ENCODE results near the gene METTL26. TPM values are rescaled to one million over a fixed set of nuclear protein-coding genes. Genes with fewer than 3 reads are reported as not detected.

METTL26 gene
- total and polyA plus RNA-seq, 4 donors: 26.3 to 69.1 (median 41.4) TPM

DNA sequence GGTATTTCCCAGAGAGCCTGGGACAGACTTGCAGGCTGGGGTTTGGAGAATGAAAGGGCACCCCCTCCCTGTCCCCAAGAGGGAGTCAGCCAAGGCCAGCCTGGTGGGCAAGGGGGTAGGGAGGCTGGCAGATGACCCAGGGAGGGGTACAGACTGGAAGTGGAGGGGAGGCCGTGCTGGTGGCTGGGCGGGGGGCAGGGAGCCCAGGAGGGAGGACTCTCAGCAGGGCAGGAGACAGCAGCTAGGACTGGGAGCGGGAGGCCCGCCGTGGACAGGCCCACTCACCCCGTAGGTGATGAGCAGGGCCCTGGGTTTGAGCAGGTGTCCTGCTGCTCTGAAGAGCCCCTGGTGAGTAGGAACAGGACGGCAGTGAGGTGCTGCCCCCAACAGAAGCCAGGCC, 1.1 kb downstream of the METTL26 start:
- Histone ChIP-seq H3K9ac (ENCODE audit: low read depth in 1 of 2, low read length in 2 of 2) (no peak overlapping the region), H3K27me3 (ENCODE audit: control insufficient read depth in 4 of 4, insufficient read depth in 4 of 4, low read length in 3 of 4) (no peaks in the 10 kb centered on the region), H3K9me3 (ENCODE audit: control insufficient read depth in 4 of 4, low read length in 3 of 4) (no peaks in the 10 kb centered on the region), H3K4me1 (ENCODE audit: control insufficient read depth in 4 of 4, insufficient read depth in 4 of 4, low read length in 3 of 4) (peaks cover 20 to 40% (median 30%) of the 10 kb centered on the region in 4 donors), H3K27ac (ENCODE audit: low read depth in 1 of 2, low read length in 2 of 2) (no peak overlapping the region), H3K36me3 (ENCODE audit: control insufficient read depth in 4 of 4, insufficient read depth in 3 of 4, low read depth in 1 of 4, low read length in 3 of 4) (peaks cover 0 to 7% (median 0%) of the 10 kb centered on the region in 4 donors), H3K4me3 (ENCODE audit: low read depth in 1 of 3, low read length in 3 of 3) (no peak overlapping the region)
- DNase-seq (ENCODE audit: low spot score): no peak
- 91% methylated on average over 7 of the region's 7 CpGs for WGBS
- TF ChIP-seq RXRA (IDR thresholded peaks at IDR 0.05) (no peak), GABPA (IDR thresholded peaks at IDR 0.05 in 1 of 2, conservative IDR thresholded peaks at IDR 0.05 in 1 of 2) (no peak), NR2F2 (IDR thresholded peaks at IDR 0.05) (no peak), YY1 (IDR thresholded peaks at IDR 0.05) (no peak), FOXA1 (IDR thresholded peaks at IDR 0.05) (no peak), TAF1 (conservative IDR thresholded peaks at IDR 0.05) (no peak), FOXA2 (IDR thresholded peaks at IDR 0.05) (no peak), JUND (IDR thresholded peaks at IDR 0.05) (no peak), SP1 (IDR thresholded peaks at IDR 0.05) (no peak), HNF4A (conservative IDR thresholded peaks at IDR 0.05) (no peak), RAD21 (IDR thresholded peaks at IDR 0.05) (no peak), EGR1 (IDR thresholded peaks at IDR 0.05; ENCODE audit: low read depth in 2 of 2) (no peak), HNF4G (IDR thresholded peaks at IDR 0.05) (no peak)
- TF ChIP-seq, protein P1, sequence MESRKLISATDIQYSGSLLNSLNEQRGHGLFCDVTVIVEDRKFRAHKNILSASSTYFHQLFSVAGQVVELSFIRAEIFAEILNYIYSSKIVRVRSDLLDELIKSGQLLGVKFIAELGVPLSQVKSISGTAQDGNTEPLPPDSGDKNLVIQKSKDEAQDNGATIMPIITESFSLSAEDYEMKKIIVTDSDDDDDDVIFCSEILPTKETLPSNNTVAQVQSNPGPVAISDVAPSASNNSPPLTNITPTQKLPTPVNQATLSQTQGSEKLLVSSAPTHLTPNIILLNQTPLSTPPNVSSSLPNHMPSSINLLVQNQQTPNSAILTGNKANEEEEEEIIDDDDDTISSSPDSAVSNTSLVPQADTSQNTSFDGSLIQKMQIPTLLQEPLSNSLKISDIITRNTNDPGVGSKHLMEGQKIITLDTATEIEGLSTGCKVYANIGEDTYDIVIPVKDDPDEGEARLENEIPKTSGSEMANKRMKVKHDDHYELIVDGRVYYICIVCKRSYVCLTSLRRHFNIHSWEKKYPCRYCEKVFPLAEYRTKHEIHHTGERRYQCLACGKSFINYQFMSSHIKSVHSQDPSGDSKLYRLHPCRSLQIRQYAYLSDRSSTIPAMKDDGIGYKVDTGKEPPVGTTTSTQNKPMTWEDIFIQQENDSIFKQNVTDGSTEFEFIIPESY (IDR thresholded peaks at IDR 0.05): no peak
- TF ChIP-seq, protein P2, sequence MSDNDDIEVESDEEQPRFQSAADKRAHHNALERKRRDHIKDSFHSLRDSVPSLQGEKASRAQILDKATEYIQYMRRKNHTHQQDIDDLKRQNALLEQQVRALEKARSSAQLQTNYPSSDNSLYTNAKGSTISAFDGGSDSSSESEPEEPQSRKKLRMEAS (IDR thresholded peaks at IDR 0.05): no peak
- TF ChIP-seq, protein P3, sequence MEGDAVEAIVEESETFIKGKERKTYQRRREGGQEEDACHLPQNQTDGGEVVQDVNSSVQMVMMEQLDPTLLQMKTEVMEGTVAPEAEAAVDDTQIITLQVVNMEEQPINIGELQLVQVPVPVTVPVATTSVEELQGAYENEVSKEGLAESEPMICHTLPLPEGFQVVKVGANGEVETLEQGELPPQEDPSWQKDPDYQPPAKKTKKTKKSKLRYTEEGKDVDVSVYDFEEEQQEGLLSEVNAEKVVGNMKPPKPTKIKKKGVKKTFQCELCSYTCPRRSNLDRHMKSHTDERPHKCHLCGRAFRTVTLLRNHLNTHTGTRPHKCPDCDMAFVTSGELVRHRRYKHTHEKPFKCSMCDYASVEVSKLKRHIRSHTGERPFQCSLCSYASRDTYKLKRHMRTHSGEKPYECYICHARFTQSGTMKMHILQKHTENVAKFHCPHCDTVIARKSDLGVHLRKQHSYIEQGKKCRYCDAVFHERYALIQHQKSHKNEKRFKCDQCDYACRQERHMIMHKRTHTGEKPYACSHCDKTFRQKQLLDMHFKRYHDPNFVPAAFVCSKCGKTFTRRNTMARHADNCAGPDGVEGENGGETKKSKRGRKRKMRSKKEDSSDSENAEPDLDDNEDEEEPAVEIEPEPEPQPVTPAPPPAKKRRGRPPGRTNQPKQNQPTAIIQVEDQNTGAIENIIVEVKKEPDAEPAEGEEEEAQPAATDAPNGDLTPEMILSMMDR (IDR thresholded peaks at IDR 0.05; ENCODE audit: low read depth, low read length, missing input control): no peak
- TF ChIP-seq, protein P4, sequence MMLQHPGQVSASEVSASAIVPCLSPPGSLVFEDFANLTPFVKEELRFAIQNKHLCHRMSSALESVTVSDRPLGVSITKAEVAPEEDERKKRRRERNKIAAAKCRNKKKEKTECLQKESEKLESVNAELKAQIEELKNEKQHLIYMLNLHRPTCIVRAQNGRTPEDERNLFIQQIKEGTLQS (IDR thresholded peaks at IDR 0.05): no peak
- TF ChIP-seq, protein P5, sequence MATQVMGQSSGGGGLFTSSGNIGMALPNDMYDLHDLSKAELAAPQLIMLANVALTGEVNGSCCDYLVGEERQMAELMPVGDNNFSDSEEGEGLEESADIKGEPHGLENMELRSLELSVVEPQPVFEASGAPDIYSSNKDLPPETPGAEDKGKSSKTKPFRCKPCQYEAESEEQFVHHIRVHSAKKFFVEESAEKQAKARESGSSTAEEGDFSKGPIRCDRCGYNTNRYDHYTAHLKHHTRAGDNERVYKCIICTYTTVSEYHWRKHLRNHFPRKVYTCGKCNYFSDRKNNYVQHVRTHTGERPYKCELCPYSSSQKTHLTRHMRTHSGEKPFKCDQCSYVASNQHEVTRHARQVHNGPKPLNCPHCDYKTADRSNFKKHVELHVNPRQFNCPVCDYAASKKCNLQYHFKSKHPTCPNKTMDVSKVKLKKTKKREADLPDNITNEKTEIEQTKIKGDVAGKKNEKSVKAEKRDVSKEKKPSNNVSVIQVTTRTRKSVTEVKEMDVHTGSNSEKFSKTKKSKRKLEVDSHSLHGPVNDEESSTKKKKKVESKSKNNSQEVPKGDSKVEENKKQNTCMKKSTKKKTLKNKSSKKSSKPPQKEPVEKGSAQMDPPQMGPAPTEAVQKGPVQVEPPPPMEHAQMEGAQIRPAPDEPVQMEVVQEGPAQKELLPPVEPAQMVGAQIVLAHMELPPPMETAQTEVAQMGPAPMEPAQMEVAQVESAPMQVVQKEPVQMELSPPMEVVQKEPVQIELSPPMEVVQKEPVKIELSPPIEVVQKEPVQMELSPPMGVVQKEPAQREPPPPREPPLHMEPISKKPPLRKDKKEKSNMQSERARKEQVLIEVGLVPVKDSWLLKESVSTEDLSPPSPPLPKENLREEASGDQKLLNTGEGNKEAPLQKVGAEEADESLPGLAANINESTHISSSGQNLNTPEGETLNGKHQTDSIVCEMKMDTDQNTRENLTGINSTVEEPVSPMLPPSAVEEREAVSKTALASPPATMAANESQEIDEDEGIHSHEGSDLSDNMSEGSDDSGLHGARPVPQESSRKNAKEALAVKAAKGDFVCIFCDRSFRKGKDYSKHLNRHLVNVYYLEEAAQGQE (IDR thresholded peaks at IDR 0.05): no peak
